Activated CD4-positive, alpha-beta T cell treated with anti-CD3 and anti-CD28 coated beads, Interleukin-2, amount 50 U/mL, for 48 hours (primary cell): ENCODE results near the gene PTPRN2.

ENCODE experiments used
- DNase-seq, 2 experiments: peaks; one replicate each; pipeline ENCODE4 v3.0.0-alpha.2; 2020

Gene PTPRN2

DNA sequence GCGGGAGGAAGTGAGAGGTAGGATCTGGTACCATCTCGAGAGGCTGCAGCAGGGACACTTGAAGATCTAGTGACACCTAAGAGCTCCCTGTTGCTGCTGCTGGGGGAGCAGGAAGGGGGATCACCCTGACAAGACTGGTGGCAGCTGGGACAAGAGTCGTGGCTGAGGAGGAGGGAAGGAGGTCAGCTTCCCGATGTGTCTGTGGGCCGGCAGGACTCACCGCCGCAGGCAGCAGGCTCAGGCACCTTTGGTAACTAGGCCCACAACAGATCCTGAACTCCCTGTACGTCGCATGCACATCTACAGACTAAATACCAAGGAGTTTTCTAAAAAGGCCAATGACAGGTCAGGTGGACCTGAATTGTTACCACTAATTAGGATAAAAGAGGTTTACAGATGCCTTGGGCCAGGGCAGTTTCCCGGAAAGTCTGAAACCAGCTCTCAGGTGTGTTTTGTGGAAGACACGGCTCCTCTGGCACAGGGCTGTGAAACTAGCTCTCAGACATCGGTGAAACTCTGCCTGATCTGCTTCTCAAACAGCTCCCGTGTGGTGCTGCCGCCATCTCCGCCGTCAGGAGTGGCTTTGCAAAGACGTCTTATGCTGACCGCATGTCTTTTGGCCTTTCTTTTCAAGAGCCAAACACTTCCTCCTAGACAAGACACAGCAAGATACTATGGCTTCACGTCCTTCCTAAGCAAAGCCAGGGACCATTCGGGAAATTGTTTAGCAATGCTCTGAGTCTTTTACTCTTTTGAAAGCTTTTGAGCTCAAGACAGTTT is 609.7 kb downstream of the PTPRN2 start:
- no peak for DNase-seq

DNA sequence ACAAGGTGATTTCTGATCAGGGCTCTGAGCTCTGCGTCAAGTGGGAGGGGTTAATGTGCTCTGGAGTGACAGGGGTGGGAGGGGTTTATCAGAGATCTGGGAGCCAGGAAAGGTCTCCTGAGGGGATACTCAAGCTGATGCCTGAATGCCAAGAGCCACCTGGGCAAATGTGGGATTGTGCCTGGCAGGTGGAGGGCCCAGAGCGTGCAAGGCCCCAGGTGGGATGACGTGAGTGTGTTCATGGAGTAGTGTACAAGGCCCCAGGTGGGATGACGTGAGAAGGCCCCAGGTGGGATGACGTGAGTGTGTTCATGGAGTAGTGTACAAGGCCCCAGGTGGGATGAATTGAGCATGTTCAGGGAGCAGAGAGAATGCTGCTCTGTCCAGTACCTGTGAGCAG is 610.3 kb downstream of the PTPRN2 start:
- DNase-seq: no peak

DNA sequence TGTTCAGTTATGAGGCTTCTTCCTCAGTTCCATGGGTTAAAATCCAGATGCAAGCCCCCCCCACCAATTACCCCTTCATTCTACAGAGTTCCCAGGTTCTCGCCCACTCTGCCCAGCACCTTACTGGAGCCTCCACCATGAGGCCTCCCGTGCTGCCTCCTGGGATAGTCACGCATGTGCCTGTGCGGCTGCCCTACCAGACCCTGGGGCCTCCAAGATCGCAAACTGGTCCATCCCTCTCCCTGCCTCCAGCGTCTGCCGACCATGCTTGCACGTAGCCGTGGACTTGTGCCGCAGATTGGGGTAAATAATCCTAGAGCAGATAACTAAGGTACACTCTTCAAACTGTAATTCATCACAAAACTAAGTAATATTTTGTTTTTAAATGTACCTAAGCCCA is 611.2 kb downstream of the PTPRN2 start:
- DNase-seq: no peak

DNA sequence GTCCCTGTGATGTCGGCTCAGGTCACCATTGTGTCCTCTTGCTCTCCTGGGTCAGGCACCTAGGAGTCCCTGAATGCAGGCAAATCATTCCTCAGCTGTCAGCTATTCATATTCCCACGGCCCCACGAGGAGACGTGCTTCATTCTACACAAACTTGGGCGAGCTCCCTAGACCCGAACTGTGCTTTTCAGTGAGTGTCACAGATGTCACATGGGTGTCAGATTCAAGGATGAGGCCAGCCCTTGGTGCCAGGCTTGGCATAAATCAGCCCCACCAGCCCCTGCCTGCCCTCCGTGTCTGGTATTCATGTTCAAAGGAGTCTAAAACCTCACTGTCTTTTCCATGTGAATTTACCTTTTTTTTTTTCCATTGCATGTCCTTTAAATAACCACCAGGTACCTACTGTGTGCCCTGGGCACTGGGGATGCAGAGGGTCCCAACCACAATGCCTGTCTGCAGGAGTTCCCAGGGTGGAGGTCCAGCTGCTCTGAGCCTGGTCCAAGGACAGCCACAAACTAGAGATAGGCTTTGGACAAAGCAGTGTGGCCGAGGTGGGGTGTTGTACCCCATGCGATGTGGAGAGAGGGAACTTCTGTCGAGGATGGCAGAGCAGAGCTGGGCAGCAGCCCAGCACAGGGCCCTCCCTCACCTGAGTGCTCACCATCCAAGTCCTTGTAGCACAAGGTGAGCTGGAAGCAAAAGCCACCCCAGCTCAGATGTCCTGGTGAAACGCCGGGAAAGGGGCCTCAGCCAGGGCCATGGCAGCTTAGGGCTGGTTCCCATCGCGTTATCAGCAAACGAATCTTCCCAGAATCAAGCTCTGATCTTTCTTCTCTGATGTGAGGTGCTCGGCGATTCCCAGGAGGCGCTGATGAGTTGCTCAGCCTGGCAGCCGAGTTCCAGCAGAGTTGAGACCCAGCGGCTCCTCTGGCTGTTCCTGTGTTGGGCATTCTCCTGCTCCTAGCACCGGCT is 611.9 kb downstream of the PTPRN2 start:
- DNase-seq: no peak

DNA sequence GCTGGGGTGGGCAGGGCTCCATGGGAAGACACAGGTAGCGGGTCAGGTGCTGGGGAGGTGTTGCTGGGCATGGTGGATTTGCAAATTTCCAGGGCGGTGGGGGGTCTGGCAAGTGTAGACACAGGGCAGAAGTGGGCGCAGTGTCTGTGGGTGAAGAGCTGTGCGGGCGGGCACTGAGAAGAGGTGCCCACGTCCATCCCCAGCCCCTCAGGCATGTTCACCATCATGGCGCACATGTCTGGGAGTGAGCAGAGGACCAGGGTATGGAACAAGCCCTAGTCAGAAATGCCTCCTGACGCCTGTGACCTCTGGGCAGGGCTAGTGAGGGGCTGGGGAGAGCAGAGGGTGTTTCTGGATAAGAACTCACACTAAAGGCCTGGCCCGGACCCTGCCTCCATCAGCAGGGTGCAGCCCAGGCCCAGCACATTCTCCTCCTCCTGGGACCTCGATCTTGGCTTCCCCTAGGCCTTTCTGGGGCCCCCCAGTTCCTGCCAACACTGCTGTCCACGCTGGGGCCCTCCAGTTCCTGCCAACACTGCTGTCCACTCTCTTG is 612.9 kb downstream of the PTPRN2 start:
- DNase-seq: no peak

DNA sequence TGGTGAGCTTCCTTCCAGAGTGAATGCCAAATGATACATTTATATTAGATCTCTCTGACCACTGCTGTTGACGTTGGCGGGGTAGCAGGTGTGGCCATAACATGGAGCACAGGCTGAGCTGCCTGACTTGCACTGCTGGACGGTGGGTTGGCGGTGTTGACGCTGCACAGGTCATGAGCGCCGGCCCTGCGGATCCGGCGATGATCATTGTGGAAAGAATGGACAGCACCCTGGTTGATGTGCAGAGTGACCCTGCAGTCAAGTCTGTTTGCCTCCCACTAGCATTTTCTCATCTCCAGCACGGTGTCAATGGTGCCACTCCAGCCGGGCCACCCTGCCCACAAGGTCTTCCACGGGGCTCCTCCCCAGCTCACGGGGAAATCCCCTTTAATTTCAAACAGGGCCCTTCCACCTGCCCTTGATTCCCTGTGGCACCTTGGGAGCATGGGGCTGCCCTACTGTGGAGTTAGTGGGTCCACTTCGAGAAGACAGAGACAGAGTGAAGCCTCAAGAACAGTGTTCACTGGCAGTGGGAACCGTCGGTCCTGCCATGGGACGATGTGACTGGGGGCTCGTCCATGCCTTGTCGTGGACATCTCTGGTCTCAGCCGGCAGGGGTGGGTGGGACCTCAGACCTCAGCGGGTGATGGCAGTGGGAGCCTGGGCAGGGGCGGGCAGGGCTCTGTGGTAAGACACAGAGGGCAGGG is 613.5 kb downstream of the PTPRN2 start:
- DNase-seq: no peak

DNA sequence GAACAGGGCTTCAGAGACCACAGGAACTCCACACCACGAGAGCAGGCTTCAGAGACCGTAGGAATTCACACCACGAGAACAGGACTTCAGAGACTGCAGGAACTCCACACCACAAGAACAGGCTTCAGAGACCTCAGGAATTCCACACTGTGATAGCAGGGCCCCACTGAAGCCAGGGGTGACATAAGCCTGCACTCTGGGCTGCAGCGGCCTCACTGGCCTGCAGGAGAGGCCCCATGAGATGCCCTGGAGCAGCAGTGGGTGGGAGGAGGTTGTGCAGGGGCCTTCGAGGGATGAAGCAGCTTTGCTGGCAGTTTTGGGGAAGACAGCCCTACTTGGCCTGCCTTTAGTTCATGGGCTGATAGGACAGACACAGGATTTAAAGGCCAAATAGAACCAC is 614.7 kb downstream of the PTPRN2 start:
- no peak for DNase-seq

DNA sequence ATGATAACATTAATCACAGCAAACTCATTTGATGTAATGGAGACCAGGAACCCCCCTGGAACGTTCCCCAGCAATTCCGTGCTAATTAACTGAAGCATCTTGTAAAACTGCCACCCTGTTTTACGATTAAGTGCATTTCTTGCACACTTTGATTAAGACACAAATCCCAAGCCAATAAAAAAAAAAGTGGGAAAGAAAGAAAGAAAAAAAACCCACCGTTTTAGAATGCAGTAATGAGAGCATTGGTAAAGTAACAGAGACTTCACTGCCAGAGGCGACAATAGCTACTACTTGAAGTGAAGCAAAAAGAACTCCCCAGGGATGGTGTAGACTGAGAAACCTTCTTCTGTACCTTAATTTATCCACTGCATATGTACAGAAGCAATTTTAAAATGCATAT is 616.1 kb downstream of the PTPRN2 start:
- DNase-seq: no peak

DNA sequence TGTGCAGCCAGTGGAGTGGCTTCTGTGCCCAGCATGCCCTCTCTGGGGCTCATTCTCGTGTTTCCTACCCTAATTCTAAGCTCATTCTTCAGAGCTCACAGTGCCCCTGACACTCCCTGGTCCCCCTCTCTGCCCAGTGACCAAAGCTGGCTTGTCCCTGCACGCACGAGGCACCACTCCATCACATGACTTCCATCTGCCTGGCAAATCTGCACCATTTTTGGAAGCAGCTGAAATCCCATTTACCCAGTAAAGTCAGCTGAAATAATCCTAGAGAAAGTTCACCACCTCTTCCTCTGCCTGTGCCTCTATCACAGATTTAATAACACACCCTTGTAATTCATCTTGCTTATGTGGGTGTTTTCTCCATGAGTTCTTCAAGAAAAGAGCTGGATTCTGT is 616.9 kb downstream of the PTPRN2 start:
- no peak for DNase-seq

DNA sequence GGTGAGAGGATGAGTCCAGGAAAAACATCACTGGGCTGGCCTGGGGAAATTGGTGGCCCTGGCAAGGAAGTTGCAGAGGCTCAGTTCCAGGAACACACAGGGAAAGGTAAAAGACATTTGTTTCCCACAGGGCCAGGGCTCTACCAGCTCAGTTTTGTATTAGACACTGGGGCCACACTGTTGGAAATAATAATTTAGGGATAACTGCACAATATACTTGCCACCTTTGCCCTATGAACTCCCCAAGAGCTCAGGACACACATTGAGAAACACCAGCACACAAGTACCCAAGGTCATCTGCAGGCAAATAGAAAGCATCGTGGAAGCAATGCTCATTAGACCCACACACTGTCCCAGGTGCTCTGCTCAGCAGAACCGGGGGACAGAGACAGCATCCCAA is 617.6 kb downstream of the PTPRN2 start:
- DNase-seq: no peak

DNA sequence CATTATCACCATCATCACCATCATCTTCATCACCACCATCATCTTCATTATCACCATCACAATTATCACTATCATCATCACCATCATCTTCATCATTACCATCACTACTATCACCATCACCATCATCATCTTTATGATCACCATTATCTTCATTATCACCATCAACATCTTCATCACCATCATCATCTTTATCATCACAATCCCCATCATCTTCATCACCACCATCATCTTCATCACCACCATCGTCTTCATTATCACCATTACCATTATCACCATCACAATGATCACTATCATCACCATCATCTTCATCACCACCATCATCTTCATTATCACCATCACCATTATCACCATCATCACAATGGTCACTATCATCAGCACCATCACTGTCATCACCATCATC is 621.1 kb downstream of the PTPRN2 start:
- no peak for DNase-seq

DNA sequence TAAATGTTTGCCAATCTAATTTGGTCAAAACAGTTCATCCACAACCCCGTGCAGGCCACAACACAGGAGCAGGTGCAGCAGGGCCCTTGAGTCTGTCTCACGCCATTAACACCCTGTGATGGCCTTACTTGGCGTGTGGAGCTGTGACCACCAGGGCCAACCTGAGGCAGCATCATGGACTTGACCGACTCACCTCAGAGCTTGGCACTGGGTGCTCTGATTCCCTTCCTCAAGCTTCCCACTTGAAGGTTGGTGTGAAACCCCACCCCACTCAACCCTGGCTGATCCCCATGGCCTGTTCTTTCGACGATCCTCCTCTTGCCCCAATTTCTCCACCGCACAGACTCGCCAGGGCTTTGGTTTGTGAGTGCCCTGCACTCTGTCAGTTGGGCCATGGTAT is 623.1 kb downstream of the PTPRN2 start:
- DNase-seq: no peak

DNA sequence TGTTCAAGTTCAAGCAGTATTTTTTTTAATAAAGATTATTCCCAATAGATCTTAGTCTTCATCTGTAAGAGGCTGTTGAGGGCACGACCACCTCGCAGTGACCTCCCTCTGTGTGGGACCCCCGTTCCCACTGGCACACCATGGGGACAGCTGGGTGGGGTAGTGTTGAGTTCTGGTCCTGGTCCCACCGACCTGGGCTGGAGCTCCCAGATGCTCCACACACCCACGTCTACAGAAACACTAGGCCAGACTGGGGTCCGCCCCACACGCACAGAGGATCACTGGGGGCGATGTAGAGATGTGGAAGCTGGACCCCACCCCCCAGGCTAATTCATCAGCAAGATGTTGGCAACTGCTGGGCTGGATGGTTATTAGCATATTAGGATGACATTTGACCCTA is 623.6 kb downstream of the PTPRN2 start:
- DNase-seq: no peak

DNA sequence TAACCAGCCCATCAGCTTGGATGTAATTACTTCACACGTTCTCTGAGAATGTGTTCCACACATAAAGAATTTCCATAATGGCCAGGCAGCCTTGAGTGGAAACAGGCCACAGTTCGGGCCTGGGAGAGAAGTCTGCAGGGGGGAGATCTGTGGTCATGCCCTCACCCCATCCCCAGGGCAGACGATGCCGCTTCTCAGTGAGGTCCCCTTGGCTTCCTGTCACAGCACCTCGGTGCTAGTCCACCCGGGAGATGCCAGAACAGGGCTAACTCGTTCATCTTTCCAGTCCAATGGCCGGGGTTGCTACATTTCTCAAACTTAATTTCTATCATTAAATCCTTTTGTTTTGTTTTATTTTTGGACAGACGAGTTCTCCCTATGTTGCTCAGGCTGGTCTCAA is 624.1 kb downstream of the PTPRN2 start:
- DNase-seq: no peak

DNA sequence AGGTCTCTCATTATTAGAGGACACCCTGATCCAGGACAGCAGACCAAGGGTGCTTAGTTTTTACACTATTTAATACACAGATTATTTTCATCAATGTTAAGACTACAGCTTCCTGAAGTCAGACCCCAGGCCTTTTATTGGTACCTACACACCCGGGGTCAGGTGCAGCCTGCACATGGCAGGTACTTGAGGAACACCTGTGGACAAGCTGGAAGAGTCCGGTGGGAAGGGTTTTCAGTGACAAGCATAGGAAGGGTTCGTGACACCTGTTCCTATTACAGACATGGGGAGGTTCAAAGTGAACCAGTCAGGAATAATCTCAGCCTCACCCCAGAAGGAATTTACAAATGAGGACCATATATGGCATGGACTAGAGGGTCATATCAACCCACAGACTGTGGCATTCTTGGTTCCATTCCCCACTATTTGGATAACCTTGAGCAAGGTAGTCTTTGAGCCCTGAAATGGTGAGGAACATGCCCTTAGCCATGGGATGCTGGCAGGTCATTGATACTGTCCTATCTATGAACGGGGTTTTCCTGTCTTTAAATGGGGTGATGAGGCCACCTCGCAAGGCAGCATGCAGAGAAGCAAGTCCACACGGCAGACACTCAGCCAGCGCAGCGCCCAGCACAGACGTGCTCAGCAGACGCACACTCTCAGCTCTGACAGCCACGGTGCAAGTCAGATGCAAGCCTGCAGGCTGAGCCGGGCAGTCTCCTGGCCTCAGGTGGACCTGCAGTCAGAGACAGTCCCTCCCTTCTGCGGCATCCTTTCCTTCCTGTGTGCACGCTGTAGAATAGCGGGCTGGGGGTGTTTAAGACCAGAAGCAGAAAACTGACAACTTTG is 624.9 kb downstream of the PTPRN2 start:
- no peak for DNase-seq

DNA sequence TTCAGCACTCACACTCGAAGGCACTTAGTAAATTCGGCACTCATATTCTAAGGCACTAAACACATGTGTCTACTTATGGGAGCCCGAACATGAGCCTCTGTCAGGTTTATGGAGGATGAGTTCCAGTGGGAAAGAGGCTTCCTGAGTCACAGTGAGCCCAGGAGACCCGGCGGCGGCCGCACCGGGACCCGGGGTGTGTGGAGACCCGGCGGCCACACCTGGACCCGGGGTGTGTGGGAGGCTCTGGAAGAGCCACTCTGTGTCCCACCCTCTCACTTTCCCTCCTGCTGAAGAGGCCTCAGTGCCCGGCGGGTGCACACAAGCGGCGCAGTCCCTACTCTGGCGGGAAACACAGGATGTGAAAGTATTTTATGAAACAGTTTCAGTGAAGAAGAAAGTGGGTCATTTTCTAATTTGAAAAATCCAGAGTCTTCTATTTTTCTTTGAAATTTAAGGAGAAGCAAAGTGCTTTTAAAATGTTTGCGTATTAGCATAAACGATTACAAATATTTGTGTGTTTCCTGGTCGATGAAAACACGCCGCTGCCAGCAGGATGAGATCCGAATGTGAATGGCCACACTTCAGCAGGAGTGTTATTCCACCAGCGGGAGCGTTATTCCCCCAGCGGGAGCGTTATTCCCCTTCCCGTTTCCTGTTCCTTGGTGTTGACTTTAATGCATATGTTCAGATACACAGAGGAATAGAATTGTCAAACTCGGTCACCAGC is 625.7 kb downstream of the PTPRN2 start:
- no peak for DNase-seq

DNA sequence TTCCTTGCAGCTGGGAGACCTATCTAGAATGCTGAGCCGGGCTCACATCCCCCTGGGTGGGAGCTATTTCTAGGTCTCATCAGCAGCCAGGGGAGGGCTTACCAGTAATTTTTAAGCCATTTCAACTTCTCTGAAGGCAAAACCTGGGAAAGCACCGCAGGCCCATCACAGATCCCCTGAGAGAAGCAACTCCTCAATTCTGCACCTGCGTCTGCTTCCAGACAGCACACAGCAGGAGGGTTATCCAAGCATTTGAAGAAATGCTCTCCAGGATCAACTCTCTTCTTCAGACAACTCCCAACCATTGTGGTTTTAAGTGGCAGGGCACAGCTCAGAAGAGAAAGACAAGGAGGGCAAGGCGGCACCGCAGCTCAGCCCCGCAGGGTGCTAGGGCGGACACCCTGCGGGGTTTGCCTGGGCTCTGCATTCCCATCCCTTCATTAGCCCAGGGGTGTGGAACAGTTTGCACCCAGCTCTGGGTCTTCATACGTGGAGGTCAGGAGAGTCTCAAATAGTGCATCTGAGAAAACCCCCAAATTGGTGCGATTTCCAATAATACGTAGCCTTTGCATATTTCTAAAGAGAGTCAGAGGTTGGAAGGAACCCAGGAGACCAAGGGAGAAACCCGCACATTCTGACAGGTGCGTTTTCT is 632.1 kb downstream of the PTPRN2 start:
- no peak for DNase-seq

DNA sequence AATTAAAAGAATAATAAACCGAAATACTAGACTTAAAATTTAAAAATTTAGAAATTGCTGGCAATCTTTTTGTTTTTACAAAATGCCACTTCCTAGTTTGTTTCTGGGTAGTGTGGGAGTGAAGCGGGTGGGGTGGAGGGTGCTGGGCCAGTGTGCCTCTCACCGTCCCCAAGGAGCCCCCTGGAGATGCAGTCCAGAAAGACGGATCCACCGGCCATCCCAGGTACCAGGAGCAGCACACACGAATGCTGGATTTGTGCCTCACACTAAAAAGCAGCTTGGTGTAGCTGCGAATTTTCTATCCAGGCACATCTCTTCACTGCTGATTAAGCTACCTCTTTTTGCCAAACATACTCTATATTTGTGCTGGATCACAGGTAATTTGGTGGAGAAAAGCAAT is 632.7 kb downstream of the PTPRN2 start:
- DNase-seq: no peak

DNA sequence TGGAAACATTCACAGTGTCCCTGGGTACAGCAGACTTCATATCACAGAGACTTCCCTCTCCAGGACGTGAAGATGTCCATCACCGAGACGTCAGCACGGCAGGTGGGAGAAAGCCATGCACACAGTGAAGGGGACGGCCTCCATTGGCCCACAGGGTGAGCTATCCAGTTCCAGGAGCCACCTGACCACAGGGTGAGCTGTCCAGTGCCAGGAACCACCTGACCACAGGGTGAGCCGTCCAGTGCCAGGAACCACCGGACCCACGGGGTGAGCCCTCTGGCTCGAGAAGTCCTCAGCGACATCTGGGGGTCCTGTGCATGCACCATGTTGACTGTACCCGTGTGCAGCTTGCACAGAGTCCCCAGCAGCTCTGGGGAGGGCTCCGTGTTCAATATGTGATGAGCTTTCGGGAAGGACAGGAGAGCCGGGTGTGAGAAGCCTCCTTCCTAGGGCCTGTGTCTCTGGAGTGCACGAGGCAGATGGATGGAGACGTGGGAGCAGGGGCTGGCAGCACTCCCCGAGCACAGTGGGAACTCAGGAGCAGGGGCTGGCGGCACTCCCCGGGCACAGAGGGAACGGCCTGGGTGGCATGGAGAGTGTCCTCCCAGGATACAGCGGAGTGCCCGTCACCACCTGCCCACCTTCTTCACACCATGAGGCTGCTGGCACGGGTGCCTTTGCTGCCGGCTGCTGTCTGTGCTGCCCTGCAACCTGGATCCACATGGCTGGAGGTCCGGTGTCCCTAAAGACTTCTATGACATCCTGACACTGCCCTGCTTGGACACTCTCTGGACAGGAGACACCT is 634.6 kb downstream of the PTPRN2 start:
- no peak for DNase-seq

DNA sequence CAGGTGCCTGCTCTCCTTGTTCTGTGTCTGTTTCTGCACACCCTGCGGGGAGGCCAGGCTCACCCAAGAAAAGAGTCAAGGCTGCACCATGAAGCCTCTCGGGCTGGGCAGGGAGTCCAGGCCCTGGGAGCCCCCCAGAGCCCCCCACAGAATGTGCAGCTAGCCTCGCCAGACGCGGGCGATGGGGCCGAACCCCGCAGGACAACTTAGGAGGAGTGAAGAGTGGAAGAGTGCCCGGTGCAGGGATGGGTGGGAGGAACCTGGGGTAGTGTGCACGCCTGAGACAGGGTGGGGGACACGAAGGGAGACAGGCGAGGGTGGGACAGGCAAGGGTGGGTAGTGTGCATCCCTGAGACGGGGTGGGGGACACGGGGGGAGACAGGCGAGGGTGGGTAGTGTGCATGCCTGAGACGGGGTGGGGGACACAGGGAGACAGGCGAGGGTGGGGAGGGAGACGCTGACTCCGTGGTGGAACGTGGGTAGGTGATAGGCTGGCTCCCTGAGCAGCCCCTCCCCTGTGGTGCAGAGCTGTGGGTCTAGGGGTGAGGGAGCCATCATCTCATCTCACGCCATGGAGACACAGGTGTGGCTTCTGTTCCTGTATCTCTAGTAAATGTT is 635.5 kb downstream of the PTPRN2 start:
- DNase-seq: no peak
